Endometrial microvascular endothelial cells (primary cell): ENCODE data around the gene MYCBPAP. TPM values are rescaled to one million over a fixed set of nuclear protein-coding genes. Genes with fewer than 3 reads are reported as not detected.

Experiments
- in situ Hi-C: cut with HindIII; loops from 2 replicates; pipeline ENCODE4 v1.10.0; 2017; ENCODE audit warnings: low sequenced_read_pairs, low pct_unique_long_range_greater_than_20kb; ENCODE audit errors: inconsistent ontology term
- total RNA-seq: library from RNA; depleted of rRNA; stranded (reverse); fragments of >200 nt; gene quantifications from one replicate; pipeline ENCODE4 v1.2.3, GENCODE V29; 2015; ENCODE audit errors: inconsistent ontology term

MYCBPAP gene
- total RNA-seq, 1 donor from 2014 or later, result 5.5 TPM

DNA sequence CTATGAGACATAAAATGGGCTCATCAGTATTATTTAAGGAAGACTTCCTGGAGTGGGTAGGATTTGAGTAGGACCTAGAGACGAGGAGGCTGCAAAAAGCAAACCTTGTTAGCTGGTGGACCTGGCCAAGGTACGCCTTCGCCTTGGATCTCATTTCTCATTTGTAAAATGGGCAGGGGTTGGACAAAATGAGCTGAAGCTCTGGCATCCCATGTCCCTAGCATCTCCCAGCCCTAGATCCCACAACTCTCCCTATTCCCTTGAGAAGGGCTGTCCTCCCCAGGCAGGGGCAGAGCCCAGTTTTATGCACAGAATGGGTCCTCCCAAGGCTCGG is 38.4 kb downstream of the MYCBPAP start:
- in situ Hi-C loops, result no loop called here

DNA sequence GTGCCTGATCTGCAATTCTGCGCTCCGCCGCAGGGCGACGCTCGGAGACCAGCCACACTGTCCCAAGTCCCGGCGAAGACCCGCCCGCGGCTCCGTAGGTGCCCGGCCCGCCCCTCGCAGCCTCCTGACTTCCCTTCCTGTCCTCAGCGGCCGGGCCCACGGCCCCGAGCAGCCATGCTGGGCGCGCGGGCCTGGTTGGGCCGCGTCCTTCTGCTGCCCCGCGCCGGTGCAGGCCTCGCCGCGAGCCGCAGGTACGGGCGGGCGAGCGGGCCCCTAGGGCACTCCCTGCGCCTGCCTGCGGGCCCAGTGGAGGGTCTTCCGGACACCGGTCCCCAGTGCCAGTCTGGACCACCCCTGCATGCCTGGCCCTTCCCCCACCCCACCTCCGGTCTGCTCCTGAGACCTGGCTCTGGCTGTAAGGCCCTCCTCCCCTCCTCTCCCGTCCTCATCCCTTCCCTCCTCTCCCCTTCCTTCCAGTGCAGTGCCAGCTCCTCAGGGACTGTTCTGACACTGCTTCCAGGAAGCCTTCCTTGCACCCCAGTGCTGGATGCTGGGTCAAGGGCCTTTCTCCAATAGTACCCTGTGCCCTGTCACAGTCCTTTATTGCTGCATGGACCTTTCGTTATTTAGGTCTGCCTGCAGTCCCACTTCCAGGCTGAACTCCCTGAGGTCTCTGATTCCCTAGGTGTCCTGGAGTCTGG is 38.9 kb downstream of the MYCBPAP start, which contains the start of gene SPATA20:
Gene SPATA20 (plus strand): TSS at position 140 of the 701 bp plus-strand sequence. CDS start 35 bp downstream, at position 175.
- in situ Hi-C loops, result no loop called here

DNA sequence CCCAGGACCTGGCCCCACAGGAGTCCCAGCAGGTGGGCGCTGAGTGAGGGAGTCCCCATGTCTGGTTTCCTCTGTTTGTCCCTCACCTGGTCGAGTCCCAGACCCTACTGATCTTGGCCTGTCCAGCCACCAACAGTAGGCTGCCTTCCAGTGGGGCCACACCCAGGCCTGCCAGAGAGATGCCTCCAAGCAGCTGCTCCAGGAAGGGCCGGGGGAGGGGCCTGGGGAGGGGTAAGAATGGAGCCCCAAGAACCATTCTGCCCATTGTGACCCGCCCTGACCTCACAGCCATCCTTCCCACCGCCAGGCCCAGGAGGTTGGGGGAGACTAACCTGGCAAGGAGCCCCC is 39.5 kb downstream of the MYCBPAP start:
- in situ Hi-C loops, result no loop called here

DNA sequence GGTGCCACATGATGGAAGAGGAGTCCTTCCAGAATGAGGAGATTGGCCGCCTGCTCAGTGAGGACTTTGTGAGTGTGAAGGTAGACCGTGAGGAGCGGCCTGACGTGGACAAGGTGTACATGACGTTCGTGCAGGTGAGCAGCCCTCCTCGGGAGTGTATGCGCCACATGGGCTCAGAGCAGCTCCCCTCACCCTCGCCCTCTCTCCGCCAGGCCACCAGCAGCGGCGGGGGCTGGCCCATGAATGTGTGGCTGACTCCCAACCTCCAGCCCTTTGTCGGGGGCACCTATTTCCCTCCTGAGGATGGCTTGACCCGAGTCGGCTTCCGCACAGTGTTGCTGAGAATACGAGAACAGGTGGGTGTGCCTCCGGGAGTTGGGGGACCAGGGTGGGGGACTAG is 40.6 kb downstream of the MYCBPAP start:
- in situ Hi-C loops, result no loop called here

DNA sequence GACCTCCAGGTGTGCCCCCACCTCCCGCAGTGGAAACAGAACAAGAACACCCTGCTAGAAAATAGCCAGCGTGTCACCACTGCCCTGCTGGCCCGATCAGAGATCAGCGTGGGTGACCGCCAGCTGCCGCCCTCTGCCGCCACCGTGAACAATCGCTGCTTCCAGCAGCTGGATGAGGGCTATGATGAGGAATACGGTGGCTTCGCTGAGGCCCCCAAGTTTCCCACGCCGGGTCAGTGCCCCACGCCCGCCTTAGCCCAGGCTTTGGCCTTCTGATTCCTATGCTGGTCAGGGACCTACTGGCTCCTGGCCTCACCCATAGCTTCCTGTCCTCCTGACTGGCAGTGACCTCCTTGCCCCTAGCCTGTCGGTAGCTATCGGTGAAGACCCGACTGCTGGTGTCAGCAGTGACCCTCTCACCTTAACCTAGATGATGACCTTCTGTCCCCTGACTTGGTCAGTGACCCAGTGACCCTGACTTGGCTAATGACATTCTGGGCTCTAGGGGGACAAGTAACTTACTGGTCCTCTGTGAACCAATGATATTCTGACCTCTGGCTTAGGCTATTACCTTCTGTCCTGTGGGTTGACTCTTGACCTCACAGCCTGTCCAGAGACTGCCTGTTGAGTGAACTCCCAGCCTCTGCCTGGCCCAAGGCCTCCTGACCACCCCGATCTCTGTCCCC is 41.2 kb downstream of the MYCBPAP start:
- in situ Hi-C loops, result no loop called here

DNA sequence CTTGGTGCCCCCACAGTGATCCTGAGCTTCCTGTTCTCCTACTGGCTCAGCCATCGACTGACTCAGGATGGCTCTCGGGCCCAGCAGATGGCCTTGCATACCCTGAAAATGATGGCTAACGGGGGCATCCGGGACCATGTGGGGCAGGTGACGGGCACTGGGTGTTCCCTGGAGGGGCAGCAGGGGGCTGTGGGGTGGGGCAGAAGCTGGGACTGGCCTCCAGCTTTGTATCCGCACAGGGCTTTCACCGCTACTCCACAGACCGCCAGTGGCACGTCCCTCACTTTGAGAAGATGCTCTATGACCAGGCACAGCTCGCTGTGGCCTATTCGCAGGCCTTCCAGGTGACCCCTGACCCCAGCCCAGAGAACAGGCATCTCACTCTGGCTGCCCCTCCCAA is 41.7 kb downstream of the MYCBPAP start:
- in situ Hi-C loops, result no loop called here

DNA sequence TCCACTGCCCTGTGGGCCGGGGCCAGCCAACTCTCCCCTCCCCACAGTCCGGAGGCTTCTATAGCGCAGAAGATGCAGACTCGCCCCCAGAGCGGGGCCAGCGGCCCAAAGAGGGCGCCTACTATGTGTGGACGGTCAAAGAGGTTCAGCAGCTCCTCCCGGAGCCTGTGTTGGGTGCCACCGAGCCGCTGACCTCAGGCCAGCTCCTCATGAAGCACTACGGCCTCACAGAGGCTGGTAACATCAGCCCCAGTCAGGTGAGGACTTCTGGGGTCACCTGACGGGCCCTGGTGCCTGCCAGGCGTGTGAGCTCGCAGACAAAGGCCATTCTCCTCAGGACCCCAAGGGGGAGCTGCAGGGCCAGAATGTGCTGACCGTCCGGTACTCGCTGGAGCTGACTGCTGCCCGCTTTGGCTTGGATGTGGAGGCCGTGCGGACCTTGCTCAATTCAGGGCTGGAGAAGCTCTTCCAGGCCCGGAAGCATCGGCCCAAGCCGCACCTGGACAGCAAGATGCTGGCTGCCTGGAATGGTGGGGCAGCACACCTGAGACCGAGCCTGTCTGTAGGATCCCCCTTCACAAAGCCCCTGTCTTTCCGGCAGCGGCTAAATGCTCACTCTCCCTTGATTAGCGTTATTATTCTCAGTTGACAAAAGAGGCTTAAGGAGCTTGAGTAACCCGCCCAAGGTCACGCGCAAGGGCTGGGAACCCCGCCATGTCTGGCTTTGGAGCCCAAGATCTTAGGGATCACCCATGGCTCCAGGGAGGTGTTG is 42.6 kb downstream of the MYCBPAP start:
- in situ Hi-C loops, result no loop called here

DNA sequence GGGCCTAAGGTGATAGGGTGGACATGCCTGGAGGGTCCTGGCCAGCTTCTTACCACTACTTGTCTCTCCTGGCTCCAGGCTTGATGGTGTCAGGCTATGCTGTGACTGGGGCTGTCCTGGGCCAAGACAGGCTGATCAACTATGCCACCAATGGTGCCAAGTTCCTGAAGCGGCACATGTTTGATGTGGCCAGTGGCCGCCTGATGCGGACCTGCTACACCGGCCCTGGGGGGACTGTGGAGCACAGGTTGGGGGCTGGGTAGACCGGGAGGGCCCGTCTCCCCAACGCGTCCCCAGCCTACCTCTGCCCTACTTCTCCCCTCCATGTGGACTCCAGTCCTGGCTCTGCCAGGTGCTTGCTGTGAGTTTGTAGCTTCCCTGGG is 43.2 kb downstream of the MYCBPAP start:
- in situ Hi-C loops, result no loop called here

DNA sequence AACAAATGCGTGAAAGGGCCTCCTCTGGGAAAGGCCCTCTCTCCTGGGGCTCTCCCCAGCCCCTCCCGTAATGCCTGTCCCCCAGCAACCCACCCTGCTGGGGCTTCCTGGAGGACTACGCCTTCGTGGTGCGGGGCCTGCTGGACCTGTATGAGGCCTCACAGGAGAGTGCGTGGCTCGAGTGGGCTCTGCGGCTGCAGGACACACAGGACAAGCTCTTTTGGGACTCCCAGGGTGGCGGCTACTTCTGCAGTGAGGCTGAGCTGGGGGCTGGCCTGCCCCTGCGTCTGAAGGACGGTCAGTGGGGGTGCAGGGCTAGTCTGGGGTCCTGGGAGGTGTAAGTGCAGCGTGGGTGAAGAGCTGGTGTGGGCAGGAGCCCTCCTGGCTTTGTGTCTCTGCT is 43.6 kb downstream of the MYCBPAP start:
- in situ Hi-C loops, result no loop called here

DNA sequence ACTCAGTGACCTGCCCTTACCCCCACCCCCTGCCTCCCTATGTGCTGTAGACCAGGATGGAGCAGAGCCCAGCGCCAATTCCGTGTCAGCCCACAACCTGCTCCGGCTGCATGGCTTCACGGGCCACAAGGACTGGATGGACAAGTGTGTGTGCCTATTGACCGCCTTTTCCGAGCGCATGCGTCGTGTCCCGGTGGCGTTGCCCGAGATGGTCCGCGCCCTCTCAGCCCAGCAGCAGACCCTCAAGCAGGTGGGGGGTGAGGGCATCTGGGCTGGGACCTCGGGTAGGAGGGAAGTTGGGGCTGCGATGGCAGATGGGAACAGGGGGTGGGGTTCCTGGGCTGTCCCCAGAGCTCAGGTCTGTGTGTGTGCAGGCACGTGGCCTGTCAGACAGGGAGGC is 46.0 kb downstream of the MYCBPAP start:
- in situ Hi-C loops, result no loop called here

DNA sequence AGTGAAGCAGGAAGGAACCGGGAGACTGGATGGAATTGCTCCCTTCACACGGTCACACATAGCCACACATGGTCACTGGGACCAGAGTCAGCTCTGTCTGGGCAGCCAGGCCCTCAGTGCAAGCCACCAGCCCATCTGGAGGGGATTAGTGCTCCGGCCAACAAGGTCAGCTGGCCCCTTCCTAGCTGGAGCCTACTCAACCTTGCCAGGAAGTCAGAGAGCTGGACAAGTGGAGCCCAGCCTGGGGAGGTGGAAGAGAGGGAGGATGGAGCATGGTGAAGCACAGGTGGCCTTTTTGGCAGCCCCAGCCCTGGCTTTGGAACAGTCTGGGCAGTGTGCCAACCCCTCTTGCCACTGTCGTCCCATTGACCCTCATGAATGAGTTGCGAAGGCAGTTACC is 48.6 kb downstream of the MYCBPAP start:
- in situ Hi-C loops, result no loop called here

DNA sequence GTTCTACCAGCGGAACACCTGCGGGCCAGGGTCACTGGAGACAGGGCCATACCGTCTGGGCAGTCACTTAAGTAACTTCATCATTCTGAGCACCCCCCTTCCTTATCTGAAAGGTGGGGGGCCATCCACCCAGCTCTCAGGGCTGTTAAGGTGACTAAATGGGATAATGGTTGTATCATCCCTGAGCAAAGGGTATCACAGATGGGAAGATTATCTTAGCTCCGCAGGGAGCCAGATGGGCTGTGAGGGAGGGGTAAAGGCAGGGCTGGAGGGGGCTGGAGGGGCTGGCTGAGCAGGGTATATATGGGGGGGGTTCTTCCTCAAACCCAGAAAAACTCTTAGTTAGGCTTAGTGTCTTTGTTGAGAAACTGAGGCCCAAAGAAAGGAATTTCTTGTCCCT is 49.4 kb downstream of the MYCBPAP start:
- in situ Hi-C loops, result no loop called here

DNA sequence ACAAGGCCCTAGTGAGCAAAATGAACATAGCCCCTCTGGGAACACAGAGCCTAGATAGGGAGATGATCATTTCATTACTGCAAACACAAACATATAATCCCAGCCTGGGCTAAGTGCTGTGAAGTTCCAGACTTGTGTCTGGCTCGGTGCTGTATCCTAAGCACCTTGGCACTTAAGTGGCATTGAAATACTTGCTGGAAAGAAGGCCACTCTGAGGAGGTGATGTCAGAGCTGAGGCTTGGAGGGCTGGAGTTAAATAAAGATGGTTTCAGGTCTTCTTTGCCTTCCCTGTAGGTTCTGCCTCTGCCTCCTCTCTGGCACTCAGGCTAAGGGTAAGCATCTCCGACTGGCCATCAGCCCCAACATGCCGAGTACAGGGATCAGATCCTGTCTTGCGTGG is 49.9 kb downstream of the MYCBPAP start:
- in situ Hi-C loops, result no loop called here

DNA sequence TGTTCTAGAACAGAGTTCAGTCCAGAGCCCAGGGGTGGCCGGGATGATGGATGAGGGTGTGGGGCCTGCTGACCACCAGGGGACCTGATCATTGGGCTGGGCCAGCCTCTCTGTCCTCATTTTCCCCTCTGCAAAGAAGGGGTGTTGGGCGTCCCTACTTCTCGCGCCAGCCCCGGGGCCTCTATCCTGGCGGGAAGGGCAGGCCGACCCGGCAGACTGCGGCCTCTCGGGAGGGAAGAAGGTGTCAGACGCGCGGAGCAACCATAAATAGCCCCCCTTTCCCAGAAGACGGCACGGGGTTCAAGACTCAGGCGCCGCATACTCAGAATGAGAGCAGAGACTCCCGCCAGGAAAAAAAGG is 50.3 kb downstream of the MYCBPAP start:
- in situ Hi-C loops, result no loop called here

DNA sequence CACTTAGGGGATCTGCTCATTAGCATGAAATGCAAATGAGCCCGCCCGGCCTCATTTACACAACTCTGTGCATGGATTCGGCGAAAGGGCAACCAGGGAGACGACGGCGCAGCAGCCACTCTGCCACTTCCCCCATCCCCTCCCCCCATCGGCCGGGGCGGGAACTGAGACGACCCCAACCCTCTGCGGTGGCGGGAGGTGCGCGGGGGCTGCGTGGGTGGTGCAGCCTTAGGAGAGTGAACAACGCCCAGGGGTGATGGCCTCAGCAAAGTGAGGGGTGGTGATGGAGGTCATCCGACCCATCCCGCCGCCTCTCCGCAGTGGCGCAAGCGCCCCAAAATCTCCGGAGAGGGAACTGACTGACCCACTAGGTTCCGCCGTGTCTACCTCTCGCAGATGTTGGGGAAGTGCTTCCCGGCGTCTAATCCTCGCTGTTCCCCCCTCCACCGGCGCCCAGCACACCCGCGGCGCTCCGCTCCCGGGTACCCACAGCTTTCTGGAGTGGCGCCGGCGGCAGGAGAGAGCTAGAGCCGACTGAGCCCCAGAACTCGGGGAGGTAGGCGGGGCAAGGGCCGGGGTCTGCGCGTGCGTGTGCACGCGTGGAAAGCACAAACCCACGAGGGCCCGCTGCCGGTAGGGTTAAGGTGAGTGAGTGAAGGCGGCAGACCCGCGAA is 50.8 kb downstream of the MYCBPAP start:
- in situ Hi-C loops, result no loop called here

DNA sequence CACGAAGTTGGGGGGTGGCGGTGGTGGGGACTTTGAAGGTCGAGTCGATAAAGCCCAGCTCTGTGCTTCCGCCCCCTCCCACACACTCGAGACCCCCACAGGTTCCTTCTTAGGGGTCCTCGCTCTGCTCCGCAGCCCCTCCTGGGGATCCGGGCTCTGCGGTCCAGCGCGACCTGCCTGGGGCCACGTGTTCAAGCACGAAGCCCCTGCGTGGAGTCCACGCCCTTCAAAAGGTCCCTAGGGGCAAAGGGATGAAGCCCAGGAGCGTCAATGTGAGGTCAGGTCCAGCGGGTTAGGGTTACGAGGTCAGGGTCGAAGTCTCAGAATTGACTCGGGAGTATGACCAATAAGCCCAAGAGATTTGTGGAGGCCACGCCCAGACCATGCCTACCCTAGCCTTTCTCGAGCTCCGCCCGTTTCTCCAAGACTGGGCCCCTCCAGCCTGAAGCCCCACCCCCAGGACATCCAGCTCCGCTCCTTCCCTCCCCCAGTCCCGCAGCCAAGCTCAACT is 51.5 kb downstream of the MYCBPAP start:
- in situ Hi-C loops, result no loop called here

DNA sequence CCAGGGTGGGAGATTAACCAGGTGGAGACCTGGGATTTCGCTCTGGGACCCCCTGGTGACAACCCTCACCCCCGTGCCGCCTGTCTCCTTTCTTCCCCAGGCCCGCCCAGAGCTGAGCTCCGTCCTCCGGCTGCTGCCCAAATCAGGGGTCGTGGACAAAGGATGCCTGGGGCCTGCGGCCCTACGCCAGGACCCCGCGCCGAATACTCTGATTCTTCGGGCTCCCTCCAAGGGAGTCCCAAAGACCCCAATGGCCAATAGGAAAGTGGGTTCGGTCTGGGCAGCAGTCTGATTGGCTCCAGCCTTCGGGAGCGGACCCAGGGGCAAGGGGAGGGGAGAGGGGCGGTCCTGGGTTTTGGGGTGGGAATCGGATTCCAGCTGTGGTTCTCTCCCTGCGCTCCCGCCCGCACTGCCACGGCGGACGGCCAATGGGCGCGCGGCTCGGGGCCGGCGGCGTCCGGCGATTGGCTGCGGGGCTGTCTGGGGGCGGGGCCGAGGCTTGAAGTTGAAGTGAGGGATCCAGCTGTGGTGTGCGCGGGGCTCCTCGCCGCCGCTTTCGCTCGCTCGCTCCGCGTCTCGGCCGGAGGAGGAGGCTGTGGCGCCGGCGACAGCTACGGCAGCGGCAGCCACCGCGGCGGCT is 52.1 kb downstream of the MYCBPAP start, which contains the start of gene CACNA1G:
Gene CACNA1G (plus strand): TSS at position 531 of the 640 bp plus-strand sequence. CDS start 745 bp downstream, outside the sequence.
- in situ Hi-C loops, result no loop called here

DNA sequence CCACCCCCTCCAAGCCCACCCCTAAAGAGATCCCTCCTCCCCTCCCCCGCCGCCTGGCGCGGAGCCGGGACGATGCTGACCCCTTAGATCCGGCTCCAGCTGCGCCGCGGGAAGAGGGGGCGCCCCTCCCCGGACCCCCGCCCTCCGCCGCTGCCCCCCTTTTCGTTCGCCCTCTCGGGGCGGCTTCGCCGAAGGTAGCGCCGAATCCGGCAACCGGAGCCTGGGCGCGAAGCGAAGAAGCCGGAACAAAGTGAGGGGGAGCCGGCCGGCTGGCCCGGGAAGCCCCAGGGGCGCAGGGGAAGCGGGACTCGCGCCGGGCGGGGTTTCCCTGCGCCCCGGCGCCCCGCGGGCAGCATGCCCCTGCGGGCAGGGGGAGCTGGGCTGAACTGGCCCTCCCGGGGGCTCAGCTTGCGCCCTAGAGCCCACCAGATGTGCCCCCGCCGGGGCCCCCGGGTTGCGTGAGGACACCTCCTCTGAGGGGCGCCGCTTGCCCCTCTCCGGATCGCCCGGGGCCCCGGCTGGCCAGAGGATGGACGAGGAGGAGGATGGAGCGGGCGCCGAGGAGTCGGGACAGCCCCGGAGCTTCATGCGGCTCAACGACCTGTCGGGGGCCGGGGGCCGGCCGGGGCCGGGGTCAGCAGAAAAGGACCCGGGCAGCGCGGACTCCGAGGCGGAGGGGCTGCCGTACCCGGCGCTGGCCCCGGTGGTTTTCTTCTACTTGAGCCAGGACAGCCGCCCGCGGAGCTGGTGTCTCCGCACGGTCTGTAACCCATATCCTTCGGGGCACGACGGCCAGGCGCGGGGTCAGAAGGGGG is 52.9 kb downstream of the MYCBPAP start:
- in situ Hi-C loops, result no loop called here
